ENCODE data around the gene NMNAT1. TPM values are rescaled to one million over a fixed set of nuclear protein-coding genes. Genes with fewer than 3 reads are reported as not detected.

NMNAT1 gene
- 14.4 and 17.2 TPM in 2 replicates for total RNA-seq
- 9.6 and 11.5 TPM in 2 replicates for polyA plus RNA-seq
- polyA plus RNA-seq (2012), result 11.0 and 12.8 TPM in 2 replicates
- 10.3 and 12.0 TPM in 2 replicates for polyA minus RNA-seq (ENCODE audit: low replicate concordance)

DNA sequence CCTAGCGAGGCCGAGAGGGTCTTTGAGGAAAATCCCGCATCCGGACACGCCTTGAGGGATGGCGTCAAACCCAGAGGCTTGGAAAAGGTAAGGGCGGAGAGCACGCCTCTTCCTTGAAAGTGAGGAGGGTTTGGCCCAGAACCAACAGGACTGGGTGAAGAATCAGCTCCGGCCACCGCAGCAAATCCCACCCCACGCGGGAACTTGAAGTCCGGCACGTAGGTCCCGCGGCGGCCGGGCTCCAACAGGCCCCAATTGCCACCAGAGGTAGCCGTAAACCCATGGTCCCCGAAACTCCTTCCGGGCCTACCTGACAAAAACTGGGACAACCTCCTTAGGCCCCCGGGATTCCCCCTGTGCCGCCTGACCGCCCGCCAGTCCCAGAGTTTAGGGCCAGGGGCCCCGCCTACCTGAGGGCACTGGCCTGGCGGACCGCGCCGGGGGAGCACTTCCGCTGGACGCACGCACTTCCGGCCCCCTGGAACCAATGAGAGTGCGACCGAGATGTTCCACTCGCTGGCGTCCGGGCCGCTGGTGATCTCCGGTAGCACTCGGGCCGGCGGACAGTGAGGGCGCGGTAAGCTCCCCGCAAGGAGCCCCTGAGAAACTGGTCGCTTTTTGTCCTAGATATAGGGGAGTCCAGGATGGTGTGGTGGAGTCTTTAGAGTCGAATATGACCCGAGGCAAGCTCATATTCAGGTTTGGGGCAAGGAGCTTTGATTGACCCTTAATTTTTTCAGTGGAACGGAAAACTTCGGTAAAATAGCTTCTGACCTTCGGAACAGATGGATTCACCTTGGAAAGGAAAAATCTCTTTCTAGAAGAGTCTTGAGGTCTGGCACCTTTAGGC, at the start of gene NMNAT1, which contains the start of gene LZIC:
NMNAT1 (plus strand) TSS at position 537 of the 850 bp plus-strand sequence. CDS start 28,599 bp downstream, outside the sequence.
LZIC (minus strand) TSS at position 453 of the 850 bp plus-strand sequence. CDS start 6,772 bp downstream, outside the sequence.
- Histone ChIP-seq H2AFZ (ENCODE audit: low read length) (peak within 1 kb of the TSS; percentile 95), H3K4me1 (ENCODE audit: control insufficient read depth, extremely low read depth, insufficient read depth, low read length) (no peaks in the 10 kb centered on the region), H3K9me3 (ENCODE audit: control insufficient read depth, insufficient read depth, low read depth, low read length) (no peaks in the 10 kb centered on the region), H3K27me3 (ENCODE audit: control insufficient read depth, insufficient read depth, low read length) (no peaks in the 10 kb centered on the region), H3K27ac (ENCODE audit: insufficient read depth, low read length) (peak within 1 kb of the TSS; percentile 88), H3K79me2 (ENCODE audit: control insufficient read depth, insufficient read depth, low read length) (peaks cover 5% of the 10 kb centered on the region), H3K9ac (ENCODE audit: insufficient read depth, low read length) (peak within 1 kb of the TSS; percentile 90), H3K4me2 (ENCODE audit: extremely low read depth, insufficient read depth, low read length) (peak within 1 kb of the TSS; percentile 87), H3K4me3 (replicated peaks in 1 of 4; ENCODE audit: control extremely low read depth in 1 of 4, insufficient read depth in 1 of 4, low read depth in 3 of 4, low read length in 4 of 4) (peak within 1 kb of the TSS; percentile 84 to 99 (median 92)), H3K36me3 (ENCODE audit: control insufficient read depth, insufficient read depth, low read length) (peaks cover 3% of the 10 kb centered on the region), H4K20me1 (ENCODE audit: control insufficient read depth, extremely low read depth, insufficient read depth, low read length) (no peaks in the 10 kb centered on the region)
- DNase-seq (ENCODE audit: low read depth in 2 of 2), result peak; percentile 94 to 95
- TF ChIP-seq, protein P1, sequence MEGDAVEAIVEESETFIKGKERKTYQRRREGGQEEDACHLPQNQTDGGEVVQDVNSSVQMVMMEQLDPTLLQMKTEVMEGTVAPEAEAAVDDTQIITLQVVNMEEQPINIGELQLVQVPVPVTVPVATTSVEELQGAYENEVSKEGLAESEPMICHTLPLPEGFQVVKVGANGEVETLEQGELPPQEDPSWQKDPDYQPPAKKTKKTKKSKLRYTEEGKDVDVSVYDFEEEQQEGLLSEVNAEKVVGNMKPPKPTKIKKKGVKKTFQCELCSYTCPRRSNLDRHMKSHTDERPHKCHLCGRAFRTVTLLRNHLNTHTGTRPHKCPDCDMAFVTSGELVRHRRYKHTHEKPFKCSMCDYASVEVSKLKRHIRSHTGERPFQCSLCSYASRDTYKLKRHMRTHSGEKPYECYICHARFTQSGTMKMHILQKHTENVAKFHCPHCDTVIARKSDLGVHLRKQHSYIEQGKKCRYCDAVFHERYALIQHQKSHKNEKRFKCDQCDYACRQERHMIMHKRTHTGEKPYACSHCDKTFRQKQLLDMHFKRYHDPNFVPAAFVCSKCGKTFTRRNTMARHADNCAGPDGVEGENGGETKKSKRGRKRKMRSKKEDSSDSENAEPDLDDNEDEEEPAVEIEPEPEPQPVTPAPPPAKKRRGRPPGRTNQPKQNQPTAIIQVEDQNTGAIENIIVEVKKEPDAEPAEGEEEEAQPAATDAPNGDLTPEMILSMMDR (conservative IDR thresholded peaks at IDR 0.05 in 1 of 2, IDR thresholded peaks at IDR 0.05 in 1 of 2; ENCODE audit: low read depth in 1 of 2, low read length in 2 of 2), result no peak
- no peak for TF ChIP-seq EZH2 (IDR thresholded peaks at IDR 0.05; ENCODE audit: low read length, missing control alignments)

DNA sequence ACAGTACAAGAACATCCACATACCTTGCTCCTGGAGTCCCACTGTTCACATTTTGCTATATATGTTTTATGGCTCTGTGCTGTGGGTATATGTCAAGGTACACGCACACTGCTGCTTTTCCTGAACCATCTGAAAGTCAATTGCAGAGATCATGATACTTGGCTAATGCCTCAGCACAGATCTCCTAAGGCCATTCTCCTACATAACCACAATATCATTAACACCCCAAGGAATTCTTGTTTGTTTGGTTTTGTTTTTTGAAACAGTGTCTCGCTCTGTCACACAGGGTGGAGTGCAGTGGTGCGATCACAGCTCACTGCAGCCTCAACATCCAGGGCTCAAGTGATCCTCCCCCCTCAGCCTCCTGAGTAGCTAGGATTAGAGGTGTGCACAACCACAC, 49.2 kb upstream of the NMNAT1 start:
- H2AFZ ChIP-seq (ENCODE audit: low read length), result no peak overlapping the region
- H3K36me3 ChIP-seq (ENCODE audit: control insufficient read depth, insufficient read depth, low read length), result no peaks in the 10 kb centered on the region
- no peaks in the 10 kb centered on the region for H3K27me3 ChIP-seq (ENCODE audit: control insufficient read depth, insufficient read depth, low read length)
- TF ChIP-seq EZH2 (IDR thresholded peaks at IDR 0.05; ENCODE audit: low read length, missing control alignments), result no peak
- TF ChIP-seq, protein P1 (conservative IDR thresholded peaks at IDR 0.05 in 1 of 2, IDR thresholded peaks at IDR 0.05 in 1 of 2; ENCODE audit: low read depth in 1 of 2, low read length in 2 of 2), result no peak
- no peak for DNase-seq (ENCODE audit: low read depth in 2 of 2)
- no peaks in the 10 kb centered on the region for H3K79me2 ChIP-seq (ENCODE audit: control insufficient read depth, insufficient read depth, low read length)
- no peak overlapping the region for H3K4me2 ChIP-seq (ENCODE audit: extremely low read depth, insufficient read depth, low read length)
- no peaks in the 10 kb centered on the region for H4K20me1 ChIP-seq (ENCODE audit: control insufficient read depth, extremely low read depth, insufficient read depth, low read length)
- H3K4me1 ChIP-seq (ENCODE audit: control insufficient read depth, extremely low read depth, insufficient read depth, low read length), result peaks cover 35% of the 10 kb centered on the region
- no peak overlapping the region for H3K4me3 ChIP-seq (replicated peaks in 1 of 4; ENCODE audit: control extremely low read depth in 1 of 4, insufficient read depth in 1 of 4, low read depth in 3 of 4, low read length in 4 of 4)
- no peak overlapping the region for H3K9ac ChIP-seq (ENCODE audit: insufficient read depth, low read length)
- peak overlapping the region; percentile 48 for H3K27ac ChIP-seq (ENCODE audit: insufficient read depth, low read length)
- no peaks in the 10 kb centered on the region for H3K9me3 ChIP-seq (ENCODE audit: control insufficient read depth, insufficient read depth, low read depth, low read length)

All from fibroblast of lung (primary cell).